Daoy (cell line): ENCODE results near the gene PALB2. TPM values are rescaled to one million over a fixed set of nuclear protein-coding genes. Genes with fewer than 3 reads are reported as not detected.
"Not testable (repeated sequence)": the region's sequence is repeated elsewhere in the genome, so short reads cannot be mapped to it uniquely, and the experiment has no call there.

Experiments used
- DNase-seq: peaks from one replicate; pipeline ENCODE4 v3.0.0-alpha.2; 2015; ENCODE audit warnings: low read depth
- total RNA-seq: library from RNA; depleted of rRNA; stranded (reverse); fragments of >200 nt; shearing (Covaris generic); gene quantifications from 2 replicates; pipeline ENCODE4 v1.2.3, GENCODE V29; 2014

PALB2 gene
- total RNA-seq, 1 experiment from 2014 or later, result 13.5 TPM

- no peak for DNase-seq
Observed at GRCh38 chr16:23642246-23642774, 1.2 kb upstream of the PALB2 start.

- peak; percentile 2 for DNase-seq
Observed at GRCh38 chr16:23640615-23640930, 537 bp downstream of the PALB2 start.

DNA sequence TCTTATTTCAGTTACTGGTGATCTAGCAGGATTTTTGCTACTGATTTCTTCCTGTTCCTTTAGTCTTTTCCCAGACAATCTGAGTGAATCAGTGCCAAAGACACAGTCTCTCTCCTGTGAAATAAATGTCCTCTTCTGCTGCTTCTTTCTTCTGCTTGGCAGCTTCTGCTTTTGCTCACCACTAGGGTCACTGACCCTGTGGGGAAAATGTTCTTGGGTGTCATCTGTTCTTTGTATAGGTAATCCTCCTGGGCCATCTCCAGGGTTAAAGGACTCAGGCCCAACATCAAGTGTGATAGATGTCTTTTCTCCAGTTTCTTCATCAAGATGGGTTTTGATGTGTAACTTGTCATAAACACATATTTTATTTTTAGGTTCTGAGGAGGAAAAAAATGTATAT, 5.2 kb downstream of the PALB2 start:
- no peak for DNase-seq

DNA sequence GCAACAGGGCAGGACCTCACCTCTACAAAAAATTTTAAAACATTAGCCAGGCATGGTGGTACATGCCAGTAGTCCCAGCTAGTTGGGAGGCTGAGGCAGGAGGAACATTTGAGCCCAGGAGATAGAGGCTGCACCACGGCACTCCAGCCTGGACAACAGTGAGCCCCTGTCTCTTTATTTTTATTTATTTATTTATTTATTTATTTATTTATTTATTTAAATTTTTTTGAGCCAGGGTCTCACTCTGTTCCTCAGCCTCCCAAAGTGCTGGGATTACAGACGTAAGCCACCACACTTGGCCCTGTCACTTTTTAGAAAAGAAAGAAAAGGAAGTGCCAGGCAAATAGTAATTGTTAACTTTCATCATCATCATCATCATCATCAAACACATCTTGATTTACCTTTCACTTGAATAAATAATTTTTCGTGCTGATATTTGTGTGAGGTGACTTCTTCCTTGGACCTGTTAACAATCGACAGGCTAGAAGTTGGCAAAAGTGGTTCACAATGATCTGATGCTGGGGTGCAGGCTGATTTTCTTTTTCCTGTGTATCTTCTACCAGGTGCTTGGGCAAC, 6.6 kb downstream of the PALB2 start:
- no peak for DNase-seq

- DNase-seq, result not testable (repeated sequence)
Observed at GRCh38 chr16:23631874-23632273, 9.2 kb downstream of the PALB2 start.

GRCh38 chr16:23629516-23629915, 11.6 kb downstream of the PALB2 start:
- DNase-seq, result no peak

DNA sequence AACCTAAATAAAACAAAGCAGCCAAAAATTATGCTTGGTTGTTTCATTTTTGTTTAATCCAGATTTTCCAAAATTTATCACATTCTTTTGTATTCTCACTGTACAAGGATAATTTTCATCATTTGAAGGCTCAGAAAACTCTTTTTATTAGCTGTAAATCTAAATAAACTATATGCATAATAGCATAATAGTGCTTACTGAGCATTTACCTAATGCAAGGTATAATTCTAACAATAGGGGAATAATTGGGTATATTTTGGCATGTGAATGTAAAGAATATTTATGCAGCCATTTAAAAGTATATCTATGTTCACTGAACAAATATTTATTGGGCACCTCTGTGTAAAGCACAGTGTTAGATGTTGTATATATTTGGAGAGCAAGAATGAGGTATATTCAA, 17.0 kb downstream of the PALB2 start:
- DNase-seq, result no peak

DNA sequence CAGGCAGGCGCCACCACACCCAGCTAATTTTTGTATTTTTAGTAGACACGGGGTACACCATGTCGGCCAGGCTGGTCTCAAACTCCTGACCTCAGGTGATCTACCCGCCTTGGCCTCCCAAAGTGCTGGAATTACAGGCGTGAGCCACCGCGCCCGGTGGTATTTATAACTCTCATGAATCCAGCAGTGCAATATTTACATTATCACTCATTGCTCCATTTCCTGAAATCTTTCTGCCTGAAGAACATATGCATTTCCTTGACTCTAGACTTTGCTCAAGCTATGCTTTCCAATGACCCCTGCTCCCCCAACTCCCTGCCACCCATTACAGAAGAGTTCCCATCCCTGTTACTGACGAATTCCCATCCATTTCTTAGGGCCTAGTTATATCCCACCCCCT, 25.3 kb downstream of the PALB2 start:
- DNase-seq, result no peak

DNA sequence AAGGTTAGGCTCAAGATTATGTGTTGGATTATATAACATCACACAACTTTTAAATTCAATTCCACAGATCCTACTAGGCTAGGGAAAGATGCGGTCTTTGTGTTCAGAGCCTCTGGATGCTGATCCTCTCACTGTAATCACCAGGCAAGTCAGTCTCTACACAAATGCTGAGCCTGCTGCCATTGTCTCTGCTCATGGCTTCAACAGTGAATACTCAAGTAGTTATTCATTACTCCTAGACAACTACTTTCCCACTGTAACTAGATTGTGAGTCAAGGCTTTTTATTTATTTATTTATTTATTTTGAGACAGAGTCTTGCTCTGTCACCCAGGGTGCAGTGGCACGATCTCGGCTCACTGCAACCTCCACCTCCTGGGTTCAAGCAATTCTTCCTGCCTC, 29.2 kb downstream of the PALB2 start:
- DNase-seq, result no peak

GRCh38 chr16:23610905-23611304, 30.2 kb downstream of the PALB2 start:
- DNase-seq, result not testable (repeated sequence)

GRCh38 chr16:23609929-23610328, 31.2 kb downstream of the PALB2 start:
- no peak for DNase-seq

- peak; percentile 79 for DNase-seq
Observed at GRCh38 chr16:23608194-23608593, 32.9 kb downstream of the PALB2 start.

DNA sequence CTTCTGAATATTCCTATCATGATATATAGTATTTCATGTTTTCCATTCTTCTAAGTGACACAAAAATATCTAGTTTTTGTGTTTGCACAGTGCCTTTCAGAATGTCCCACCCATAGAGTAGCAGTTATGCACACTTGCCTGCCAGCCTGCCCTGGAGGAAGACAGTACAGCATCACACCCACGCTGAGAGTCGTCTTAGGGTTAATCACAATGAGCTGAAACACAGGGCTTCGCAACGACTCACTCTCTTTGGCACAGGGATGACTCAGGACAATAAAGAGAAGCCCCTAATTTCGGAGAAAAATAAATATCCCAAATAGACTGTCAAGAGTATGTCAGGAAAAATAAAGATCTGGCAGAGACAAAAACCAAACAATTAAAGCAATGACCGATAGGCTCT, 33.4 kb downstream of the PALB2 start:
- peak; percentile 37 for DNase-seq

DNA sequence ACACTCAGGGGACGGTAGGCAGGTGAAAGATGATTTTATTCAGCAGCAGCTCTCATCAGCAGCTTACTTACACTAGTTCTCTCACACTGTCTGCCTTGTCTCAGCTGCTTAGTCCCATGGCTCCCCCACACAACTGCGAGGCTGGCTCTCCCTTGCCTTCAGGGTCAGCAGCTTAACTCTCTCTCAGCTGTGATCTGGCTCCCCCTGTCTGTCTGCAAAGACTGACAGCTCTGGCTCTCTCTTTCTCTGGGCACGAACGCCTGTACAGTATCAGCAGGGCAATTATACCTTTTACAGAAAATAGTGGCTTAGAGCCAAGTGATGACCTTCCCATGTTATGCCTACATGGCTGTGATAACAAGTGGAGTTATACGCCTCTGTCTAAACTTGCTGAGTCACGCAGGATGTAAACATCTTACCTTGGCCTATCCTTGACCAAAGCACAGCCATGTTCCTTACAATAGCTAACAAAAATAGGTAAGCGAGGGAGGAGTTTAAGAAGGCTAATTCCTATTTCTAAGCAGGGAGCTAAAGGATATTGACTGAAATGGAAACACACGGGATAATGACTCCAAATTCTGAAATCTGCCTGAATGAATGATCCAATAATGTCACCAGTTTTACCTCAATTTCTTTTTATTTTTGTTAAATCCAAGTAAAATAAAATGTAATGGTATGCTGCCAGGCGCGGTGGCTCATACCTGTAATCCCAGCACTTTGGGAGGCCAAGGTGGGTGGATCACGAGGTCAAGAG, 43.9 kb downstream of the PALB2 start:
- peak; percentile 29 for DNase-seq

GRCh38 chr16:23595951-23596720, 45.0 kb downstream of the PALB2 start, which contains the start of gene NDUFAB1:
NDUFAB1 (minus strand) TSS chr16:23596316; CDS start chr16:23596290, 26 bp downstream.
- peak; percentile 91 for DNase-seq

DNA sequence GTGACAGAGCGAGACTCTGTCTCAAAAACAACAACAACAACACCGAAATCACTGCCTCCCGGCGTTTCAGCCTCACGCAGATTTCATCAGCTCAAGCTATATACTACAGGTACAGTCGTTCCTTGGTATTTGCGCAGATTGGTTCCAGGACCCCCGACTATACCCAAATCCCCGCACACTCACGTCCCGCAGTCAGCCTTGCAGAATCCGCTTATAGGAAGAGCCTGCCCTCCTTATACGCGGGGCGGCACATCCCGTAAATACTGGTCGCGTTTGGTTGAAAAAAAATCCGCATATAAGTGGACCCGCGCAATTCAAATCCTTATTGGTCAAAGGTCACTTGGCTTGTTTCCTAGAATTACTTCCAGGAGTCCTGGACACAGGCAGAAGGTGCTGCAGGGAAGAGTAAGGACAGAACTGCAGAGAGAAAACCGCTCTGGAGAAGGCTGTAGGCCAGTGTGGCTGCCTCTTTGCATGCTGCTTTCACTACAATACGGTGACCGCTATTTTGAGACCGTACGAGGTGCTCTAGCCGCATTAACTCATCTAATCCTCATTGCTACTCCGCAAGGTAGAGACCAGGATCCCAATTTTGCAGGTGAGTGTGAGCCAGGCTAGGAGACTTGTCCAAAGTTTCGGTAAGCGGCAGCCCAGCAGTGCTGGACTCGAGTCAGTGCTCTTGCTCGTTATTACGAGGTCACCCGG, 45.7 kb downstream of the PALB2 start:
- no peak for DNase-seq

GRCh38 chr16:23594186-23594585, 46.9 kb downstream of the PALB2 start:
- no peak for DNase-seq

DNA sequence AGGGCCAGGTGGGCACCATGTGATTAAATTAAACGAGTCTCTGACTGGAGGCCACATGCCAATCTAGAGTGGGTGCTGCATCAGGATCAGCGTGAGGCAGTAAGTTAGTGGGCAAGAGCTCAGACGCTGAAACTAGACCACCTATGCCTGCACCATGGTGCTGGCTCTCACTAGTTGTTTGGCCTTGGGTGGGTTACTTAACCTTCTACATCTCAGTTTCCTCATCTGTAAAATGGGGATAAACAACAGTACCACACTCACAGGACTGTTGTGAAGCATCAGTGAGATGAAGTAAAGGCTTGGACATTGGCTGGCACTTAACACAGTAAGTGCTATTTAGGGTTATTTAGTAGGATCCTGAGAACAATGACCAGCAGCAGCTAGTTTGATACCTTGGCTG, 50.9 kb downstream of the PALB2 start:
- DNase-seq, result no peak

GRCh38 chr16:23587726-23588125, 53.4 kb downstream of the PALB2 start:
- peak; percentile 45 for DNase-seq

DNA sequence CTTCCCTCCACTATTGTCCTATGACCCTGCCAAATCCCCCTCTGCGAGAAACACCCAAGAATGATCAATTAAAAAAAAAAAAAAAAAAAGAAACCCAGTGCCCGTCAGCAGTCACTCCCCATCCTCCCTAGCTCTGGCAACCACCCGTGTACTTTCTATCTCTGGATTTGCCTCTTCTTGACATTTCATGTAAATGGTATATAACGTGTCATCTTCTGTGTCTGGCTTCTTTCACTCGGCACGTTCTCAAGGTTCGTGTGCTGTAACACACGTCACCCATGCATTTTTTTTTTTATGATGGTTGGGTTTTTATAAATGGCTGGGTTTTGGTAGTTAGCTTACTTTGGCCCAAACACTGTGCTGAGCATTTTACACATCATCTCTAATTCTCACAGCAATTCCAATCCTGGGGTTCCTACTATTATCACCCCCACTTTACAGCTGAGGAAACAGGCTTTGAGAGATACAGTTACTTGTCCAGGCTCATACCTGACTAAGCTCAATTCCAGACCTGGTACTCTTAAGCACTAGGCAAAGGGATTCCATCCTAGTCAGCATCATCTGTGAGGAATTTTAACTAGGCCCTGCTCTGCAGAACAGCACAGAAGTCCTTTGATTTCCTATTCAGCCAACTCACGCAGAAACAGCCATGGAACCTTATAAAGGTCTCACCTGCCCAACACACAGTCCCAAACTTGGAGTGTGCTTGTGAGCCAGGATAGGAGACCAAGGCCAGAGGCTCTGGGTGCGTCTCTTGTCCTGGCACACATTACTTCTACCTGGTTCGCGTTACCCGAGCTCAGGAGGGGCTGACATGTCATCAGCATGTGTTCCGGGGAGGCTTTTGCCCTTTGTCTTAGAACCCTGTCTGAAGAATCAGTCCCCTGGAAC, 56.7 kb downstream of the PALB2 start:
- no peak for DNase-seq

- not testable (repeated sequence) for DNase-seq
Observed at GRCh38 chr16:23583271-23583670, 57.8 kb downstream of the PALB2 start.
